Activated CD4-positive, alpha-beta T cell treated with anti-CD3 and anti-CD28 coated beads, Interleukin-2, amount 10 ng/mL, durations not matched to agents 7 days and 5 days (primary cell): ENCODE measurements around the gene NFIB. TPM values are rescaled to one million over a fixed set of nuclear protein-coding genes. Genes with fewer than 3 reads are reported as not detected.

Experiments
- CTCF ChIA-PET: fragments of 350-600 bp; sonication (Branson Sonifier 250); formaldehyde crosslinking; loops from one replicate; lab custom pipeline; 2021; ENCODE audit warnings: antibody characterized with exemption; lab: Charles Lee
- POLR2A ChIA-PET: fragments of 350-600 bp; sonication (Branson Sonifier 250); formaldehyde crosslinking; loops from one replicate; lab custom pipeline; 2021; ENCODE audit warnings: antibody characterized with exemption; lab: Charles Lee
- DNase-seq: peaks from one replicate; pipeline ENCODE4 v3.0.0-alpha.2; 2020
- H3K27ac Mint-ChIP-seq: one replicate; pipeline ENCODE4 v1.8.0; 2021; ENCODE audit warnings: mild to moderate bottlenecking, moderate library complexity, mixed read lengths
- H3K27me3 Mint-ChIP-seq: one replicate; pipeline ENCODE4 v1.8.0; 2021; ENCODE audit warnings: mixed read lengths
- H3K36me3 Mint-ChIP-seq: one replicate; pipeline ENCODE4 v1.8.0; 2021; ENCODE audit warnings: low read depth, mixed read lengths
- H3K4me1 Mint-ChIP-seq: one replicate; pipeline ENCODE4 v1.8.0; 2021; ENCODE audit warnings: mixed read lengths
- H3K4me3 Mint-ChIP-seq: one replicate; pipeline ENCODE4 v1.8.0; 2021; ENCODE audit warnings: mild to moderate bottlenecking, moderate library complexity, mixed read lengths
- H3K9me3 Mint-ChIP-seq: one replicate; pipeline ENCODE4 v1.8.0; 2021; ENCODE audit warnings: mixed read lengths
- total RNA-seq, 2 experiments: library from RNA; stranded (reverse); gene quantifications; one replicate each; pipeline ENCODE4 v1.2.3, GENCODE V29; 2021

The NFIB gene
- total RNA-seq, 2 experiments from 2014 or later: not detected

- H3K36me3 Mint-ChIP-seq: no peaks in the 10 kb centered on the region
- H3K27me3 Mint-ChIP-seq: peaks cover 30% of the 10 kb centered on the region
- H3K4me3 Mint-ChIP-seq: no peak overlapping the region
- ChIA-PET CTCF (no interaction called here), POLR2A (no interaction called here)
- no peaks in the 10 kb centered on the region for H3K9me3 Mint-ChIP-seq
- H3K27ac Mint-ChIP-seq: no peak overlapping the region
- H3K4me1 Mint-ChIP-seq: no peaks in the 10 kb centered on the region
- DNase-seq: no peak
Measured at GRCh38 chr9:14302405-14302804, 11.5 kb downstream of the NFIB start.

DNA sequence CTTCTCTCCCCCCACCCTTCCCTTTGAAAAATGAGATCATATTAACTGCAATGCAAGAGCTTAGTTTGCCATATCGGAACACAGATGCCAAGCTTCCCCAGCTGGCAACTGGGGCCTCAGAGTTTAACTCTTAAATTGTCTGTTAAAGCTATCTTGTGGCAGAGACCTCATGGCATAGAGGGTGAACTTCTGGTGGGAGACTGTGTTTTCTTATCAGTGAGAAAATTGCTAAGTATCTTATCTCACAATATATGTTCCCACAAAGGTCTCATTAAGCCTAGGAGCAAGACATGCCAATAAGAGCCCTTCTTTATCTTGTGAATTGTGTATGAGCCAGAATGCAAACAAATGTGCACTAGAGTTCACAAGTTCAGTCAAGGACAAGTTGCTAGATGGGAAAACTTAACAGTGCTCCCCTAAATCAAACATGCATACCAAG lies 12.3 kb downstream of the NFIB start:
- H3K36me3 Mint-ChIP-seq: no peaks in the 10 kb centered on the region
- POLR2A ChIA-PET: no interaction called here
- no peaks in the 10 kb centered on the region for H3K9me3 Mint-ChIP-seq
- H3K27me3 Mint-ChIP-seq: peaks cover 31% of the 10 kb centered on the region
- no peak for DNase-seq
- CTCF ChIA-PET: interaction anchor here (1.1 kb wide), 1 partner anchor 874 kb away, joined by 3 read pairs; no protein-coding TSS in a partner anchor
- H3K4me3 Mint-ChIP-seq: no peak overlapping the region
- H3K4me1 Mint-ChIP-seq: no peaks in the 10 kb centered on the region
- no peak overlapping the region for H3K27ac Mint-ChIP-seq

- Mint-ChIP-seq H3K36me3 (no peaks in the 10 kb centered on the region), H3K27me3 (peaks cover 31% of the 10 kb centered on the region), H3K4me3 (no peak overlapping the region), H3K4me1 (no peaks in the 10 kb centered on the region), H3K27ac (no peak overlapping the region), H3K9me3 (no peaks in the 10 kb centered on the region)
- POLR2A ChIA-PET: no interaction called here
- CTCF ChIA-PET: interaction anchor here (1.1 kb wide), 1 partner anchor 873 kb away, joined by 3 read pairs; no protein-coding TSS in a partner anchor
- DNase-seq: no peak
Measured at GRCh38 chr9:14301006-14301405, 12.9 kb downstream of the NFIB start.

GRCh38 chr9:14300588-14300987 lies 13.4 kb downstream of the NFIB start:
- H3K4me3 Mint-ChIP-seq: no peak overlapping the region
- ChIA-PET CTCF (interaction anchor here (1.1 kb wide), 1 partner anchor 873 kb away, joined by 3 read pairs; no protein-coding TSS in a partner anchor), POLR2A (no interaction called here)
- no peak overlapping the region for H3K27ac Mint-ChIP-seq
- H3K9me3 Mint-ChIP-seq: no peaks in the 10 kb centered on the region
- H3K4me1 Mint-ChIP-seq: no peaks in the 10 kb centered on the region
- DNase-seq: no peak
- H3K27me3 Mint-ChIP-seq: peaks cover 31% of the 10 kb centered on the region
- no peaks in the 10 kb centered on the region for H3K36me3 Mint-ChIP-seq

DNA sequence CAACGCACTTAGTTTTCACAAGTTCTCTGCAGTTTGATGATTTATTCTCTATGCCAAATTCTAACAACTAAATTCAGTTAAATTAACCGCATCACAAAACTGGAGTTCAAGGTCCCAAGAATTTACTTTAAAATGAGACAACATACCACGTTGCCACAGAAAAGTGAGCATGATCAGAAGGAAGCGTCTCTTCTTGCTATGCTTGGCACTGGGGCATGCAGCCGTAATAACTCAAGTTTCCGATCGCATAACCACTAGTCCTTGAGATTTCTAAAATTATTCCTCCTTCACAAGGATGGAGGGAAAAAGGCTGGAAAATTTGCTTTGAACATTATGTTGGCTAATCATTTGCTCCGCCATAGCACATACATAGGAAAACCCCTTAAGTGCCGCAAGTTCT lies 13.9 kb downstream of the NFIB start:
- no peaks in the 10 kb centered on the region for H3K4me1 Mint-ChIP-seq
- no peaks in the 10 kb centered on the region for H3K36me3 Mint-ChIP-seq
- no peak for DNase-seq
- H3K27ac Mint-ChIP-seq: no peak overlapping the region
- H3K27me3 Mint-ChIP-seq: peaks cover 25% of the 10 kb centered on the region
- ChIA-PET POLR2A (no interaction called here), CTCF (no interaction called here)
- H3K4me3 Mint-ChIP-seq: no peak overlapping the region
- H3K9me3 Mint-ChIP-seq: no peaks in the 10 kb centered on the region

DNA sequence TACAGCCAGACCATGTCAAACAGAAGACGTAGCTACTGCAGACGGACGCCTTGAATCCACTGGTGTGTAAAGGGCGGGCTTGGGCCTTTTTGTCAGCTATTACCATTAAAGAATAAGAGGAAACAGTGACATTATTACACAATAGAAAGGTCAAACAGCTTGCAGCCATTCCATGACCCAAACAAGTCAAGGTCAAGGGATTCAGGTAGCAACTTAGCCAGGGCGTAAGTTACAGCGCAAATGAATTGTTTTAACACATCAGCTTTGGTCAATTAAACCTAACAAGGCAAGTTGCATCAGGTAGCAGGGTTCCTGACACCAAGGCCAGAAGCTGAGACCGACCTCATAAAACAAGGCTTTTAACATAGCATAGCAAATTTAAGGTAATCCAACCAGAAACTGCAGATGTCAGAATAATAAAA lies 15.3 kb downstream of the NFIB start:
- Mint-ChIP-seq H3K4me1 (no peaks in the 10 kb centered on the region), H3K27me3 (peaks cover 19% of the 10 kb centered on the region), H3K27ac (no peak overlapping the region), H3K9me3 (no peaks in the 10 kb centered on the region), H3K4me3 (no peak overlapping the region), H3K36me3 (no peaks in the 10 kb centered on the region)
- no peak for DNase-seq
- CTCF ChIA-PET: no interaction called here
- POLR2A ChIA-PET: no interaction called here

- no peak overlapping the region for H3K27ac Mint-ChIP-seq
- no peaks in the 10 kb centered on the region for H3K36me3 Mint-ChIP-seq
- H3K9me3 Mint-ChIP-seq: no peaks in the 10 kb centered on the region
- CTCF ChIA-PET: no interaction called here
- POLR2A ChIA-PET: no interaction called here
- no peaks in the 10 kb centered on the region for H3K4me1 Mint-ChIP-seq
- H3K27me3 Mint-ChIP-seq: peaks cover 15% of the 10 kb centered on the region
- no peak overlapping the region for H3K4me3 Mint-ChIP-seq
- DNase-seq: no peak
Measured at GRCh38 chr9:14296495-14297113, 17.3 kb downstream of the NFIB start.

- ChIA-PET CTCF (no interaction called here), POLR2A (no interaction called here)
- Mint-ChIP-seq H3K27me3 (peaks cover 12% of the 10 kb centered on the region), H3K36me3 (no peaks in the 10 kb centered on the region), H3K4me3 (no peak overlapping the region), H3K27ac (no peak overlapping the region), H3K9me3 (no peaks in the 10 kb centered on the region), H3K4me1 (no peaks in the 10 kb centered on the region)
- DNase-seq: no peak
Measured at GRCh38 chr9:14294659-14295058, 19.3 kb downstream of the NFIB start.

DNA sequence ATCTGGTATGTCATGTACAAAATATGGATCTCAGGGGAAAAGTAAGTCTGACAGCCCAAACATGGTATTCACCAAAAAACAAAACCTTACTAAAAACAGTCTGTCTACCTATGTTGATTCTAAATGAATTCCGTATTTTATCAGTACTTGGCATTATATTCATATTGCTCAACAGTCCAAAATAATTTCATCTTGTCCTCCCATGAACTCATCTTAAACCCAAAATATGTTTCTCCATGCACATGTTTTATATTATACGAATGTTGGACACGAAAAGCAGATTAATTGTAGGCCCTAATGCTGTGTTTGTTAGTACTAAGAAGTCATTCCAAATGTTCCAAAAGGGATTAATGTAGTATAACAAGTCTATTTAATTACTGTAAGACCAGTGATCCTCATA lies 20.1 kb downstream of the NFIB start:
- CTCF ChIA-PET: no interaction called here

DNA sequence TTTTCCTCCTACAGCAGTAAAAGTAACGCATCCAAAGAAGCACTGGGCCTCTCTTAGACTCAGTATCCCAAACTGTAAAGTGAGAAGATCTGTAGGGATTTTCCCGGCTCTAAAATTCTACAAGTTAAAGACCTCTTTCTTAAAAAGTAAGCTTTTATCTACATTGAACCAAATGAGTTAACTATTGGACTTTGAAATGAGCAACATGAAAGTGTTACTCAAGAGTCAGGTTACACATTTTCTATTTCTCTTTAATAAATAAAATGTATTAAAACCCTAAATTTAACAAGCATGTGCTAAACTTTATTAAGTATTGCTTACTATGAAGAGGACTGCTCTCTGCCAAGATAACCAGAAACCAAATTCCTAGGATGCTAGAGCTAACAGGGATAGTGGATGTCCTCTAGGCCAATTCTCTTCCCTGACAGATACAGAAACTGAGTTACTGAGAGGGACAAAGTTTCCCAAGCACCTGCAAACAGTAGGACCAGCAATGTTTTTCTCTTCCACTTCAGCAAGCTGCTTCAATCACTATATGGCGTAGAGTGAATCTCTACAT lies 21.7 kb downstream of the NFIB start:
- CTCF ChIA-PET: no interaction called here
- H3K4me1 Mint-ChIP-seq: no peaks in the 10 kb centered on the region
- DNase-seq: no peak

More for the DNA sequence above, 20.1 kb downstream of the NFIB start:
- POLR2A ChIA-PET: no interaction called here
- H3K4me1 Mint-ChIP-seq: no peaks in the 10 kb centered on the region
- no peak overlapping the region for H3K4me3 Mint-ChIP-seq
- H3K9me3 Mint-ChIP-seq: no peaks in the 10 kb centered on the region
- H3K36me3 Mint-ChIP-seq: no peaks in the 10 kb centered on the region
- no peak for DNase-seq
- peaks cover 12% of the 10 kb centered on the region for H3K27me3 Mint-ChIP-seq
- H3K27ac Mint-ChIP-seq: no peak overlapping the region

GRCh38 chr9:14289916-14290315 lies 24.0 kb downstream of the NFIB start:
- no peak for DNase-seq
- ChIA-PET POLR2A (no interaction called here), CTCF (no interaction called here)
- Mint-ChIP-seq H3K27me3 (peaks cover 3% of the 10 kb centered on the region), H3K36me3 (no peaks in the 10 kb centered on the region), H3K27ac (no peak overlapping the region), H3K4me1 (no peaks in the 10 kb centered on the region), H3K4me3 (no peak overlapping the region), H3K9me3 (no peaks in the 10 kb centered on the region)

More for the DNA sequence above, 21.7 kb downstream of the NFIB start:
- peaks cover 6% of the 10 kb centered on the region for H3K27me3 Mint-ChIP-seq
- POLR2A ChIA-PET: no interaction called here
- no peaks in the 10 kb centered on the region for H3K36me3 Mint-ChIP-seq
- H3K27ac Mint-ChIP-seq: no peak overlapping the region
- no peak overlapping the region for H3K4me3 Mint-ChIP-seq
- H3K9me3 Mint-ChIP-seq: no peaks in the 10 kb centered on the region

GRCh38 chr9:14288433-14288832 lies 25.5 kb downstream of the NFIB start:
- ChIA-PET POLR2A (no interaction called here), CTCF (no interaction called here)
- Mint-ChIP-seq H3K36me3 (no peaks in the 10 kb centered on the region), H3K4me1 (no peaks in the 10 kb centered on the region), H3K27me3 (peaks cover 3% of the 10 kb centered on the region), H3K9me3 (no peaks in the 10 kb centered on the region), H3K27ac (no peak overlapping the region), H3K4me3 (no peak overlapping the region)
- DNase-seq: no peak

- Mint-ChIP-seq H3K9me3 (no peaks in the 10 kb centered on the region), H3K4me1 (no peaks in the 10 kb centered on the region), H3K36me3 (no peaks in the 10 kb centered on the region), H3K27ac (no peak overlapping the region), H3K4me3 (no peak overlapping the region), H3K27me3 (no peaks in the 10 kb centered on the region)
- ChIA-PET POLR2A (no interaction called here), CTCF (no interaction called here)
- no peak for DNase-seq
Measured at GRCh38 chr9:14286121-14286520, 27.8 kb downstream of the NFIB start.

DNA sequence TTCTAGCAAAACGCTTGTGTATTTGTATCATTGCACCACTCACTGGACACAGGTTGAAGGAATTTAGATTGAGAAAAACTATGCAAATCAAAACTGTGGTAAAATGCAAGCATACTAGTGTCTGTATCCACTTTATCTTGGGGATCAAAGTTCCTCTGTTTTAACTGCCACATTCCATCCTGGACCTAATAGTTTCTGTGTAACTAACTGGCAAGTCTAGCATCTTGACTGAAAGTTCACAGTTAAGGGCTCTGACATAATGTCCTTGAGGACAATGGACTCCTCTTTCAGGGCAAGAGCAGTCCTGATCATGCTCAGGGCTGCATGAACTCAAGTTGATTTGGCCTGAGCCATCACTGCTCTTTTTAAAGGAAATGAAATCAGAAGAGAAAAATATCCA lies 30.7 kb downstream of the NFIB start:
- H3K36me3 Mint-ChIP-seq: no peaks in the 10 kb centered on the region
- no peaks in the 10 kb centered on the region for H3K9me3 Mint-ChIP-seq
- ChIA-PET CTCF (no interaction called here), POLR2A (no interaction called here)
- H3K4me1 Mint-ChIP-seq: no peaks in the 10 kb centered on the region
- no peaks in the 10 kb centered on the region for H3K27me3 Mint-ChIP-seq
- no peak overlapping the region for H3K27ac Mint-ChIP-seq
- no peak overlapping the region for H3K4me3 Mint-ChIP-seq
- DNase-seq: no peak
